T47D (cell line): ENCODE results near the gene SYPL1.

ENCODE experiments used
- DNase-seq, 2 experiments: peaks; one replicate each; pipeline versions ENCODE4 v3.0.0 to v3.0.0-alpha.2; 2011 to 2012; ENCODE audit warnings: low read depth in 1 of 2, low spot score in 1 of 2
- JUND ChIP-seq: IDR thresholded peaks from 2 replicates; pipeline ENCODE4 v1.6.1; 2012; ENCODE audit warnings: low read depth
- in situ Hi-C: cut with HindIII; loops from 2 replicates; pipeline ENCODE4 v1.10.0; 2016; ENCODE audit warnings: low sequenced_read_pairs, low pct_unique_long_range_greater_than_20kb

The SYPL1 gene

GRCh38 chr7:106067678-106068077 lies 44.4 kb downstream of the SYPL1 start:
- DNase-seq = no peak
- in situ Hi-C loops = no loop called here
- TF ChIP-seq JUND = no peak

DNA sequence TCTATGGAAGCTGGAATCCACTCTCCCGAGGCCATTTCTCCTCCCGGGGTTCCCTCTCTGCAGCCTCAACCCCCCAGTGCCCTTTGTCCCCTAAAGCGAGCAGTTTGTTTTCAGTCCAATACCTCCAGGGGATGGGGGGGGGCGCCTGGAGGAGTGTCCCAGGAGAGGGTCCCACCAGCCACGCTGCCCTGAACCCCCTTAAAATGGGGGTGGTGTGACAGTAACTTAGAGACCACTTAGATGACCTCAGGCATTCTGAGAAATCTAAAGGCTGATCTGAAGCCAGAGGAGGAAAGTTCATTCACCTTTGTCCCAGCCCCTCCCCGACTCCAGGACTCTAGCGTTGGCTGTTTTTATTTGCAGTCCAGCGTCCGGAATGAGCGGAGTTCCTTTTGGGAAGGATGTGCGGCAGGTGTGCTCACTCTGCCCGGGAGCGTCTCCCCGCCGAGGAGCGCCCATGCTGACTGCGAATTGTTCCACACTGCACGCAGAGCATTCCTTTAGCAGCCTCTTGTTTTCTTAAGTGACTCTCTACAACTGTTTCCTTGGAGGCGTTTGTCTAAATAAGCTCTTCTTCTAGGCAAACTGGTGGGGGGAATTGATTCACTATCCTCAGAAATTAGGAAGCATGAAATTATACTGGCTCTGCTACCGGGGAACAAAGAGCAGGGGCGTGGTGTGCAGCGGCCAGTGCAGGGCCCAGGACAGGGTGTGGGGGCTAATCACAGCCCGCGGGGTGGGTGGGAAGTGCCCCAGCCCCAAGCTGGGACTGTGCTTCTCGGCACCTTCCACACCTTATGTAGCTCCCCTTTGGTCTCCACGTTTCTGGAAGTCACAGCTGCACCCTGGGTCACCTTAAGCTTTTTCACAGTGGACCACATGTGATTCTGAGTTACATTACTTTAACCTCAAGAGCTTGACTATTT lies 46.3 kb downstream of the SYPL1 start:
- in situ Hi-C loops = no loop called here
- peak in 1 of 2 experiments; percentile 72 for DNase-seq
- TF ChIP-seq JUND = no peak

GRCh38 chr7:106064771-106065574 lies 47.1 kb downstream of the SYPL1 start:
- DNase-seq = peak in 1 of 2 experiments; percentile 86
- TF ChIP-seq JUND = no peak
- in situ Hi-C loops = no loop called here

- in situ Hi-C loops = no loop called here
- TF ChIP-seq JUND = no peak
- no peak for DNase-seq
Observed at GRCh38 chr7:106064316-106064715, 47.8 kb downstream of the SYPL1 start.

- no peak for TF ChIP-seq JUND
- in situ Hi-C loops = no loop called here
Observed at GRCh38 chr7:106063692-106064091, 48.4 kb downstream of the SYPL1 start.

GRCh38 chr7:106063024-106063423 lies 49.1 kb downstream of the SYPL1 start:
- DNase-seq = no peak
- in situ Hi-C loops = no loop called here
- no peak for TF ChIP-seq JUND

More at GRCh38 chr7:106063692-106064091, 48.4 kb downstream of the SYPL1 start:
- no peak for DNase-seq

DNA sequence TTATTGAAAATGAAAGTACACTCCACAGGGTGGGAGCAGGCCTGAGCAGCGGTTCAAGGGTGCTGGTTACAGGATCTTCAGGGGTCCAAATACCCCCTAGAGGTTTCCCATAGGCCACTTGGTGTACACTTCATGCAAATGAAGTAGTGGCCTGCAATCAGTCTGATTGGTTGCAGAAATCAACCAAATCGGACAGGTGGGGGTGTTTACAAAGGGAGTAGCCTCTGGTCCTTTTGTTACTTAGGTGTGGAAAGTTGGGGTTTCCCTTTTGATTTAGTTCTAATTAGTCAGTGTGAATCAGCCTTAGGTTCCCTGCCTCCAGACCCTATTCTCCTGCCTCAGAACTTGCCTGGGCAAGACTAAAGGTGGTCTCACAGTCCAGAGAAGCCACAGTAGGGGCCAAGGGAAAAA lies 49.6 kb downstream of the SYPL1 start:
- no peak for TF ChIP-seq JUND
- in situ Hi-C loops = no loop called here
- no peak for DNase-seq

DNA sequence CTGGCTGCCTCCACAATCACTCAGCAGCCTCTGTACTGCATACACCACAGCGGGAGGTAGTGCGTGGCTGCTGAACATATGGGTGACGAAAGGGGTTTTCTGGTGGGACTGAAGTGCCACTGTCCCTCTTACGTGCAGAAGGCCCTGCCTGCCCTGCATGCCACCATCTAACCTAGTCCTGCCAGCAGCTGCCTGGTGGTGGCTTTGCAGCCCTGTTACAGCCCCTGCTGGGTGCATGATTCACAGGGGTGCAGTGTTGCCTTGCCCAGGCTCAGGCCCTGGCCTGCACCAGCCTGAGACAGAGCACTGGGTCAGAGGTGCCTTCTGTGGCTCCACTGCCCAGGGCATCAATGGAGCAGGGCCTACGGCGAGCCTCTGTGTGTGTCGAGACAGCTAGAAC lies 50.1 kb downstream of the SYPL1 start:
- no peak for TF ChIP-seq JUND
- DNase-seq = no peak
- in situ Hi-C loops = no loop called here

DNA sequence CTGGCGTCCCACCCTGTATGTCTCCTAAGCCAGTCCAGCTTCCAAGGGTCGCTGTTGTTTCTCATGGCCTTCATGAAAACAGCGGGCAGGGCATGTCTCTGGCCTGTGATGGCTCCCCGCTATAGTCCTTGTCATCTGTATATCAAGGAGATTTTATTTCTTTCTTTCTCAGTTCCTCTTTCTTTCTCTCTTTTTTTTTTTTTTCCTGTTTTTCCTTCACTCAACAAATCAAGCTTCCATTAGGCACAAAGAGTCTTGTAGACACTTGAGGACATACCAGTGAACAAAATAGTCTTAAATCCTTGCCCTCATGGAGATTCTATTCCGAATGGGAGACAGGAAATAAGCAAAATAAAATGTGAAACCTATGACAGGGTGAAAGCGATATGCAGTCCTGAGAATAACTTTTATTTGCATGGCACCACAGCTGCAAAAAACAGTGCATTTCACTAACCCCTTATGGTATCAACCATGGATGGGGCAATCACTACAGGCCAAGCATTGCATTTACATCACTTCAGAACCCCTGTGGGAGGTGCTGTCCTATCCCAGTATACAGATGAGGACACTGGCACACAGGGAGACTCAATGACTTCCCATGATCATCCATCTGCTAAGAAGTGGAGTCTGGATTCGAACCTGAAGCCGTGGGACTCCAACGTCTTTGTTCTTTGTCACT lies 50.7 kb downstream of the SYPL1 start:
- no peak for TF ChIP-seq JUND
- DNase-seq = no peak
- in situ Hi-C loops = no loop called here

DNA sequence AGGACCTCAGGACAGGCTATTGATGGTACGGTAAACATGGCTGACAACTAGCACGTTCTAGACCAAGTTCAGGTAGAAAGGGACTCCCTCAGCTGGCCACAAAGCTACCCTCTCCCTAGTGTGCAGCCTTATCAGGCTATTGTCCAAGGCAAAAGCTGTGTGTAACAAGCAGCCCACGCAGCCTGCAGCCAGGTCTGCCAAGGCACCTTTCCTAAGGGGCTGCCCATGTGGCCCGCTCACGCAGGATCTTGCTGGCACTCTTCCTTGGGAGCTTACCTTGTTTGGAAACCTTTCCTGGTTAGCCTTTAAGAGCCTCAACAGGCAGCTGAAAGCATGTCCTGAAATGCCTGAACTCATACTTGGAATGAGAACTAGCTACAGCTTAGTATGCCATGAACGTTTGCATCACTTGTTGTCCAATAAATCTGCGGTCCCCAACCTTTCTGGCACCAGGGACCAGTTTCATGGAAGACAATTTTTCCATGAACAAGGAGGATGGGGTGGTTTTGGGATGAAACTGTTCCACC lies 51.7 kb downstream of the SYPL1 start:
- in situ Hi-C loops = no loop called here
- no peak for TF ChIP-seq JUND
- DNase-seq = no peak

- no peak for DNase-seq
- in situ Hi-C loops = no loop called here
- TF ChIP-seq JUND = no peak
Observed at GRCh38 chr7:106059556-106059955, 52.6 kb downstream of the SYPL1 start.

DNA sequence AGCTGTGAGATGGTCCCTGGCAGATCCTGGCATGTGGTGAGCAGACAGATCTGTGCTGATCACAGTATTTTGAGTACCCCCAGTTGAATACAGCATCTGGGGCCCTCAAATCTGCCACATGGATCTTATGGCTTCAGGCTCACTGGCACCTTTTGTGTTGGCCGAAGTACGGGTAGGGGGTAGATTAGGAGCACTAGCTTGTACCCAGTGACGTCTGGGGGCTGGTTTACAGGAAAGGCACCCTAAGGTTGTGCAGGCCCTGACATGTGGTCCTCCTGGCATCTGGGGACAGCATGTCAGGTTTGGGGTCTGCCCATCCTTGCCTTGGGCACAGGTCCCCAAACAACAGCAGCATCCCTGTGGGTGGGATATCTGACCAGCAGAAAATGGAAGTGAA lies 53.2 kb downstream of the SYPL1 start:
- in situ Hi-C loops = no loop called here
- no peak for DNase-seq
- no peak for TF ChIP-seq JUND
